Activated CD8-positive, alpha-beta T cell treated with anti-CD3 and anti-CD28 coated beads for 36 hours (primary cell): ENCODE data around the gene MTUS2. TPM values are rescaled to one million over a fixed set of nuclear protein-coding genes. Genes with fewer than 3 reads are reported as not detected.

ENCODE experiments used
- ATAC-seq: fragments of 200-7000 bp; cut with Tn5 transposase; one replicate; pipeline ENCODE4 v1.10.0; 2021; ENCODE audit warnings: mild to moderate bottlenecking, moderate library complexity
- CTCF ChIA-PET: fragments of 350-600 bp; sonication (Branson Sonifier 250); formaldehyde crosslinking; loops from one replicate; lab custom pipeline; 2021; ENCODE audit warnings: antibody characterized with exemption; lab: Charles Lee
- POLR2A ChIA-PET: fragments of 350-600 bp; sonication (Branson Sonifier 250); formaldehyde crosslinking; loops from one replicate; lab custom pipeline; 2021; ENCODE audit warnings: antibody characterized with exemption; lab: Charles Lee
- DNase-seq: peaks from one replicate; pipeline ENCODE4 v3.0.0-alpha.2; 2020
- H3K27ac Mint-ChIP-seq: one replicate; pipeline ENCODE4 v1.8.0; 2021; ENCODE audit warnings: mild to moderate bottlenecking, mixed read lengths
- H3K27me3 Mint-ChIP-seq: one replicate; pipeline ENCODE4 v1.8.0; 2021; ENCODE audit warnings: mixed read lengths
- H3K36me3 Mint-ChIP-seq: one replicate; pipeline ENCODE4 v1.8.0; 2021; ENCODE audit warnings: low read depth, mixed read lengths
- H3K4me1 Mint-ChIP-seq: one replicate; pipeline ENCODE4 v1.8.0; 2021; ENCODE audit warnings: low read depth, mixed read lengths
- H3K4me3 Mint-ChIP-seq: one replicate; pipeline ENCODE4 v1.8.0; 2021; ENCODE audit warnings: mild to moderate bottlenecking, moderate library complexity, mixed read lengths
- H3K9me3 Mint-ChIP-seq: one replicate; pipeline ENCODE4 v1.8.0; 2021; ENCODE audit warnings: mixed read lengths
- intact Hi-C: fragments of 100-400 bp; cut with micrococcal nuclease; formaldehyde crosslinking; loops from one replicate; pipeline ENCODE4 v1.10.0; 2022
- total RNA-seq, 2 experiments: library from RNA; stranded (reverse); gene quantifications; one replicate each; pipeline ENCODE4 v1.2.3, GENCODE V29; 2021
- TF ChIP-seq, protein P1 (sequence below): fragments of 200-600 bp; IDR thresholded peaks from one replicate; pipeline ENCODE4 v1.8.0; 2022; ENCODE audit warnings: antibody characterized with exemption, mild to moderate bottlenecking

The MTUS2 gene
- total RNA-seq, 2 experiments from 2014 or later, result not detected

DNA sequence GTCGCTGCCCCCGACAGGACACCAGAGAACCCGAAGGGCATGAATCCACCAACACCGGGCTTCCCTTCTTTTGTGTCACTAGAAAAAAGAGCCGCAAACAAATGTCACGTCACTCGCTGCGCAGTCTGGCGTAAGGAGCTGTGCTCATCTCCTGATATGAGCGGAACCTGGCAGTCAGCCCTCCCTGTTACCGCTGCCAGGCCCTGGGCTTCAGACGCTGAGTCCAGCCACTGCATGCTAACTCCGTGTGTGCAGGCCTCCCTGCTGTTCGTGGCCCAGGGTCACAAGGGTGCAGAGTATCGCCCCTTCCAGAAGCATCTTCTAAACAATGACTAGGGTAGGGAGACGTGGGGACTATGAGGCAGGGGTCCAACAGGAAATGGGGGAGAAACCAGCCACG is 704.0 kb downstream of the MTUS2 start:
- POLR2A ChIA-PET, result no interaction called here
- TF ChIP-seq, protein P1, sequence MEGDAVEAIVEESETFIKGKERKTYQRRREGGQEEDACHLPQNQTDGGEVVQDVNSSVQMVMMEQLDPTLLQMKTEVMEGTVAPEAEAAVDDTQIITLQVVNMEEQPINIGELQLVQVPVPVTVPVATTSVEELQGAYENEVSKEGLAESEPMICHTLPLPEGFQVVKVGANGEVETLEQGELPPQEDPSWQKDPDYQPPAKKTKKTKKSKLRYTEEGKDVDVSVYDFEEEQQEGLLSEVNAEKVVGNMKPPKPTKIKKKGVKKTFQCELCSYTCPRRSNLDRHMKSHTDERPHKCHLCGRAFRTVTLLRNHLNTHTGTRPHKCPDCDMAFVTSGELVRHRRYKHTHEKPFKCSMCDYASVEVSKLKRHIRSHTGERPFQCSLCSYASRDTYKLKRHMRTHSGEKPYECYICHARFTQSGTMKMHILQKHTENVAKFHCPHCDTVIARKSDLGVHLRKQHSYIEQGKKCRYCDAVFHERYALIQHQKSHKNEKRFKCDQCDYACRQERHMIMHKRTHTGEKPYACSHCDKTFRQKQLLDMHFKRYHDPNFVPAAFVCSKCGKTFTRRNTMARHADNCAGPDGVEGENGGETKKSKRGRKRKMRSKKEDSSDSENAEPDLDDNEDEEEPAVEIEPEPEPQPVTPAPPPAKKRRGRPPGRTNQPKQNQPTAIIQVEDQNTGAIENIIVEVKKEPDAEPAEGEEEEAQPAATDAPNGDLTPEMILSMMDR, result no peak
- intact Hi-C loops, result no loop called here
- ATAC-seq (no peak), DNase-seq (no peak)
- H3K4me3 Mint-ChIP-seq, result no peak overlapping the region
- CTCF ChIA-PET, result no interaction called here
- H3K27me3 Mint-ChIP-seq, result no peaks in the 10 kb centered on the region
- H3K9me3 Mint-ChIP-seq, result no peaks in the 10 kb centered on the region
- H3K27ac Mint-ChIP-seq, result no peak overlapping the region
- H3K4me1 Mint-ChIP-seq, result no peaks in the 10 kb centered on the region
- H3K36me3 Mint-ChIP-seq, result peaks cover 65% of the 10 kb centered on the region

DNA sequence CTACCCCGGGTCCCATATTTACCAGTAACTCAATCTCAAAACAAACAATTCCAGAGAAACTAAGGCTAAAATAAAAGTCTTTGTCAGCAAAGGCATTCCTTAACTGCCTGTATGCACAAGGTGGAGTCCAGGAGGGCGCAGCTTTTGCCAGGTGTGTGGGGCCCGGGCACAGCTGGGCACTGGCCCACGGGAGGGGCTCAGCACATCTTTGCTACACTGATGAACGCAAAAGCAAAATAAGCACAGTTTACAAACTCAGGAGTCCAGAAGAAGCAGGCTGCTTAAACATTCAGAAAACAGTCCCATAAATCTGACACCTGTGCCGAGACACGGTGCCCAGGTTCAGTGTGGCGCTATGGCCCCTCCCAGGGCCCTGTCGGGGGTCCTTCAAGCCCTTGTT is 704.5 kb downstream of the MTUS2 start:
- H3K36me3 Mint-ChIP-seq, result peaks cover 67% of the 10 kb centered on the region
- H3K9me3 Mint-ChIP-seq, result no peaks in the 10 kb centered on the region
- no peaks in the 10 kb centered on the region for H3K4me1 Mint-ChIP-seq
- DNase-seq (no peak), ATAC-seq (no peak)
- no peak overlapping the region for H3K4me3 Mint-ChIP-seq
- CTCF ChIA-PET, result interaction anchor here (4.0 kb wide), 1 partner anchor 16 kb away, joined by 22 read pairs; no protein-coding TSS in a partner anchor
- intact Hi-C loops, result no loop called here
- POLR2A ChIA-PET, result no interaction called here
- H3K27ac Mint-ChIP-seq, result no peak overlapping the region
- no peaks in the 10 kb centered on the region for H3K27me3 Mint-ChIP-seq
- TF ChIP-seq, protein P1, result no peak

DNA sequence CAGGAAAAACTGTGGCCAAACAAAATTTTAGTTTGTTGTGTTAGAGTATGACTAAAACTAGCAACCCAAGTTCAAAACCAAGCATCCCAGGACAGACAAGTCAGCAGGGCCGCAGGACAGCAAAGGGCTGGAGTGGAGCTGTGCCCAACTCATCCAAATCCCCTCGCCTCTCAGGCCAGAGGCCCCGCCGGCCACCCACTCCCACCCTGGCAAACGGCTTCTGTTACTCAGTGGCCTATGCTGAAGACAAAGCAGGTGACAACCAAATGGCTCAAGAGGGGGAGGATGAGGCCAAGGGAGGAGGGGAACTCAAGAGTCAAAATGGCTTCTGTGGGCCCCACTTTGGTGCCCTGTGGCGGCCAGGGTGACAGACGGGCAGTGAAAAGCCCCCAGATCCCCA is 705.6 kb downstream of the MTUS2 start:
- Mint-ChIP-seq H3K4me1 (no peaks in the 10 kb centered on the region), H3K4me3 (no peak overlapping the region), H3K36me3 (peaks cover 69% of the 10 kb centered on the region), H3K27me3 (no peaks in the 10 kb centered on the region), H3K9me3 (no peaks in the 10 kb centered on the region), H3K27ac (no peak overlapping the region)
- intact Hi-C loops, result no loop called here
- no peak for DNase-seq
- TF ChIP-seq, protein P1, result no peak
- POLR2A ChIA-PET, result no interaction called here
- no peak for ATAC-seq
- CTCF ChIA-PET, result interaction anchor here (4.0 kb wide), 1 partner anchor 18 kb away, joined by 22 read pairs; no protein-coding TSS in a partner anchor

DNA sequence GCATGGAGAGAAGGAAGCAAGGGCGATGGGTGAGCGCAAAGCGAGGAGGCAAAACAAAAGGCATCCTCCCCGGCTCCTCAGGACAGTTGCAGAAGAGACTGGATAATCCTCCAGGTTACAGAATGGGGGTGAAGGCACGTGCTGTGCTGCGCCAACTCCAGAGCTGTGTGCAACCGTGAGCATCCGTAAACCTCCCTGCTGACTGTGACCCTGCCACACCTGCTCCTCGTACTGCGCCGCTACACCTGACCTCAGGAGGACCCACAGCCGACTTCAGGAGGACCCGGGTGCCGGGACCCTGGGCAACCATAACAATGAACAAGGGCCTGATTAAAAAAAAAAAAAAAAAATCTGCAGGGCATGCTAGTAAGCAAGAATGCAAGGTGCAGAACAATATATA is 706.6 kb downstream of the MTUS2 start:
- no peaks in the 10 kb centered on the region for H3K4me1 Mint-ChIP-seq
- H3K4me3 Mint-ChIP-seq, result no peak overlapping the region
- no peak for DNase-seq
- ChIA-PET POLR2A (no interaction called here), CTCF (interaction anchor here (4.0 kb wide), 1 partner anchor 19 kb away, joined by 22 read pairs; no protein-coding TSS in a partner anchor)
- no peaks in the 10 kb centered on the region for H3K27me3 Mint-ChIP-seq
- H3K9me3 Mint-ChIP-seq, result no peaks in the 10 kb centered on the region
- no peak overlapping the region for H3K27ac Mint-ChIP-seq
- no peak for ATAC-seq
- peaks cover 63% of the 10 kb centered on the region for H3K36me3 Mint-ChIP-seq
- intact Hi-C loops, result no loop called here
- TF ChIP-seq, protein P1, result no peak

DNA sequence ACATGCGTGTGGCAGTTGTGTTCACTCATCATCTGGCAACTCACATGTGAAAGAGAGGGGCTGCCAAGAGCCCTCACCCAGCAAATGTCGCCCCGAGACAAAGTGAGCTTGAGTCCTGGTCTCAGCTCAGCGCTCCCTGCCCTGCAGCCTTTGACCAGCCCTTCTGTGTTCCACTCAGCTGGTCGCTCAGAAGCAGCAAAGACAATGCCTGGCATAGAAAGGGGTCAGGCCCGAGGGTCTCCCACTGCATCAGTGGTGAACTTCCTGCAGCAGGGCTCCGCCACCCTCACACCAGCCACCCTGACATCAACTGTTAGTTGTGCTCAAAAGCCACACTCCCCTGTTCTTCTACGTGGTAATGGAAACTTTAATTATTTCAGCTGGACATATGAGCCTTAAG is 707.4 kb downstream of the MTUS2 start:
- no peak overlapping the region for H3K4me3 Mint-ChIP-seq
- CTCF ChIA-PET, result interaction anchor here (4.0 kb wide), 1 partner anchor 19 kb away, joined by 22 read pairs; no protein-coding TSS in a partner anchor
- no peaks in the 10 kb centered on the region for H3K9me3 Mint-ChIP-seq
- TF ChIP-seq, protein P1, result no peak
- intact Hi-C loops, result no loop called here
- ATAC-seq (no peak), DNase-seq (no peak)
- POLR2A ChIA-PET, result no interaction called here
- H3K27ac Mint-ChIP-seq, result no peak overlapping the region
- no peaks in the 10 kb centered on the region for H3K27me3 Mint-ChIP-seq
- H3K4me1 Mint-ChIP-seq, result no peaks in the 10 kb centered on the region
- H3K36me3 Mint-ChIP-seq, result peaks cover 61% of the 10 kb centered on the region
